GM10266 (cell line): ENCODE results near the gene ARX.

Experiments
- DNase-seq: peaks from one replicate; pipeline ENCODE4 v3.0.0; 2012; ENCODE audit errors: extremely low spot score
- CTCF ChIP-seq: IDR thresholded peaks from 2 replicates; pipeline ENCODE4 v1.5.1; 2012; ENCODE audit warnings: mild to moderate bottlenecking, low read depth; ENCODE audit not compliant: control insufficient read depth, insufficient read depth; ENCODE audit errors: missing control alignments

Gene ARX

GRCh38 chrX:25017667-25018247 lies 2.0 kb upstream of the ARX start:
- no peak for DNase-seq
- no peak for TF ChIP-seq CTCF

GRCh38 chrX:25016938-25017598 lies 1.3 kb upstream of the ARX start:
- no peak for DNase-seq
- TF ChIP-seq CTCF = no peak

- TF ChIP-seq CTCF = no peak
- no peak for DNase-seq
These were observed 551 bp upstream of the ARX start for GRCh38 chrX:25016361-25016671.

GRCh38 chrX:25014366-25014838 lies 1.4 kb downstream of the ARX start:
- DNase-seq = no peak
- no peak for TF ChIP-seq CTCF

- TF ChIP-seq CTCF = no peak
- DNase-seq = no peak
These were observed 2.0 kb downstream of the ARX start for GRCh38 chrX:25013632-25014365.

- no peak for DNase-seq
- no peak for TF ChIP-seq CTCF
These were observed 2.8 kb downstream of the ARX start for GRCh38 chrX:25012793-25013631.
